AML-193 (cell line): ENCODE results near the gene MYOZ2.

Experiments used
- DNase-seq, 2 experiments: peaks; one replicate each; lab custom pipeline; 2025; lab: John Stamatoyannopoulos, UW

MYOZ2 gene

DNA sequence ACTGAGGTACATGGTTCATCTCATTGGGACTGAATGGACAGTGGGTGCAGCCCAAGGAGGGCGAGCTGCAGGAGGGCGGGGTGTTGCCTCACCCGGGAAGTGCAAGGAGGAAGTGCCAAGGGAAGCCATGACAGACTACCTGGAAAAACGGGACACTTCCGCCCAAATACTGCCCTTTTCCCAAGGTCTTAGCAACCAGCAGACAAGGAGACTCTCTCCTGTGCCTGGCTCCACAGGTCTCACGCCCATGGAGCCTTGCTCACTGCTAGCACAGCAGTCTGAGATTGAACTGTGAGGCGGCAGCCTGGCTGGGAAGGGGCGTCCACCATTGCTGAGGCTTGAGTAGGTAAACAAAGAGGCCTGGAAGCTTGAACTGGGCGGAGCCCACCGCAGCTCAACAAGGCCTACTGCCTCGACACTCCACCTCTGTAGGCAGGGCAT lies 62.2 kb downstream of the MYOZ2 start:
- no peak for DNase-seq

DNA sequence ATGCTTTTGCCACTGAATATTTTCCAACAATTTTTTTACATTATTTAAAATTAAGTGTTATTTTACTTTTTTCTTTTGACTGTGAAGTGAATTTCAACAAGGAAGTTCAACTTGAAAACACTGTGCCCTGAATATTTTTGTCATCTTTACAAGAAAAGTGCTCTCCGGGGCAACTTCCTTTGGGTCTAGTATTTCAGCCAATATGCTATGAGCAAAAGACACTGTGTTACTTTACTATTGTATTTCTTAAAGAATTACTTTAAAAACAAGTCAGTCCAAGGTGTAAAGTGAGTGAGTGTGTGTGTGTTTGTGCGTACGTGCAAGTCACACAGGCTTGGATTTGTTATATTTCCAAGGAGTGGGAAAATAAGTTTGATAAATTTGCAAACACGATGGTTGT lies 69.3 kb downstream of the MYOZ2 start:
- DNase-seq = no peak

DNA sequence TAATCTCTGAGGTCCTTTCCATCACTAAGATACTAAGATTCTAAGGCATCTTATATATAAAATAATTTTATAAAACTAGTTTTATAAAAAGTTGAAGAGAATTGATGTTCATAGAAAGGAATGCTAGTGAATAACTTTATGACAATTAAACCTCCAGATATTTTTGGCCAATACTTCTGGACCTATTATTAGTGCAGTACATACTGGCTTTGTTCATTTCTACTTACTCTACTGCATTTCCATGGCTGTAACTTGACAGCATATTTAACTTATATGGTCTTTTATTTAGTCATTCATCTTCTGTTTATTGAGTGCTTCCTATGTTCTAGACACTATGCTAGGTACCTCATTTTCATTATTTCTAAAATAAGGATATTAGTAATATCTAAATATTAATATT lies 70.1 kb downstream of the MYOZ2 start:
- no peak for DNase-seq

DNA sequence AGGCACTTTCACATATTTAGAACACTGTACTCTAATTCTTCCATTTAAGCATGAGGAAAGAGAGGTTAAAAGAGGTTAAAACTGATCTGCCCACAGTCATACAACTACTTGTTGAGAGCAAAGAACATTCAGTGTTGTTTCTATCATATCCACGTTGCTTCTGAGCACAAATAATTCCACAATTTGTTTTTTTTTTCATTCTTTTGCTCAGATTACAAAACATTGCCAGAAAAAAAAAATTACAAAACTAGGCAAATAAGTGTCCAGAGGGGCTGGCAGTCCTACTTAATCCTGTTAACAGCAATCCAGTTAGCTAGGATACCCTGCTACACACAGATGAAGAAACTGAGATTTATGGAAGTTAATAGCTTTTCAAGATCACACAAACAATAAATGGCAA lies 70.5 kb downstream of the MYOZ2 start:
- DNase-seq = no peak

DNA sequence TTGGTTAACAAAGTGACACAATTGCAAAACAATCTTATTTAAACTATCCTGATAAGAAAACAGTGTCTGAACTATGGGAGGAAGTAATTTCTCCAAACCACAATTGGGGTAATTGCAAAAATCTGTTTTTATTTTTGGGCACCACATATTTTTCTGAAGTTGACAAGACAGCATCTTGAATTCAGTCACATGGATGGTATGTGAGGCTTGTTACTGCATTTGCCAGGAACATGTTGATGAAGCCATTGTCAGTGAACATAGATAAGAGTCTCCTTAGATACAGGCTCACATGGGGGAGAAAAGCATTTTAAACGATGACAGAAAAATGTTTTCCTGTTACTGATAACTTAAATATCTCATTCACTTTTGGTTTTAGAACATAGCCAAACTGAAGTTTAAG lies 71.4 kb downstream of the MYOZ2 start:
- no peak for DNase-seq

DNA sequence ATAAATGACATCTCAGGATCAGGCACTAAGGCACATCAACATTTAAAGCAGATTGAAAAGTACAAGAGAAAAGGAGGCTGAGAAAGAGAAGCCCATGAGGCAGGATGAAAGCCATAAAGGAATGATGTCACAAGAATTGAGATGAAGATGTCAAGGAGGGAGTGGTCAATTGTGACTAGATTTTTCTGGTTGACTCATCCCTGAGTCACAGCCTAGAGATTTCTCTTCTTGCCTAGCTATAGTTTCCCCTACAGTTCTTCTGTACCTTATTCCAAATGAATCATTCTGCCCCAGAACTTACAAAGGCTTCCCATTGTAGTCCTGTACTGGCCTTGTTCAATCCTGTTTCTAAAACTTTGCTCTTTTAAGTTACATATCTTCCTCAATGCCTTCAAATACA lies 73.4 kb downstream of the MYOZ2 start:
- DNase-seq = no peak

DNA sequence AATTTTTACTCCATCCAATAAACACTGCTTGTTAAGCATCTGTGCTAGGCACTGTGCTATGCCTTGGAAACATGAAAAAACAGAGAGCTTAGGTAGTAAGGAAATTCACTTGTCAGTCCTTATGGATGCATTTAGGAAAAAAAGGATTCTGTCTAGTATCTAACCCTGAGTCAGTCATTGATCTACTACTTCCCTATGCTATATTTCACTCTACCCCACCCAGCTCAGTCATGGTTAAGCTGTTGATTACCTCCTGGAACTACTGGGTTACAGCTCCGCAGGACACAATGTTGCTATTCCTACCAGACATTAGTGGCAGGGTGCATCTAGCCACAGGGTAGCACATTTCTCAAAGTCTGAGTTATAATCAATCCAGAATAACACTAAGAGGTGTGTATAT lies 74.0 kb downstream of the MYOZ2 start:
- no peak for DNase-seq

DNA sequence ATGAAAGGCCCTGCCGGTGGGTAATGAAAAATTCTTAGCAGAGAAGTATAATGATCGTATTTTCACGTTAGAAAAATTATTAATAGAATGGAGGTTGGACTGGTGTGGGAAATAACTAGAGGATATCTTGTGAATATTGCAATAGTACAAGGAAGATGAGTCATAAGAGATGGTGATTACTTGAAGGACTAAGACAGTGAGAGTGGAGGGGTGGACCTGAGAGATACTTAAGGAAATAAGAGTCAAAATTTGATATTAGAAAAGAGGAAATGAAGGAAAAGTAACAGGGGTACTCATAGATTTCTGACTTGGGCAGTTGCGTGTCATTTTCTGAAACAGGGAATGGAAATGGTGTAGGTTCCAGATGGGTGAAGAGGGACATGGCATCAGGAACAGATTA lies 75.1 kb downstream of the MYOZ2 start:
- DNase-seq = no peak

DNA sequence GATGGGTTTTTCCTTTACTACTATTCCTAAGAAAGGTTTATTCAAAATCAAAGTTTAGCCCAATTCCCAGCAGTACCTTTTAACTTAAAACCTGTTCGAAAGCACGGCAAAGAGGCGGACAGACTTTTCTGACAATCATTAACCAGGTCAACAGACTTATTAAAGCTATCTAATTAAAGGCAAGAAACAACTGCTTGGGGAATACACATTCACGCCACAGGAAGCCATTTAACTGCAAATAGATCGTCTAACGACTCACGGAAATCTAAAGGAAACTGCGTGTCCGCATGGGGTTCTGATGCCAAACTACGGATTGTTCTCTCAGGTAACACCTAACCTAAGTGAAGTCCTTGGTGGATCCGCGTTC lies 76.2 kb downstream of the MYOZ2 start:
- DNase-seq = no peak

DNA sequence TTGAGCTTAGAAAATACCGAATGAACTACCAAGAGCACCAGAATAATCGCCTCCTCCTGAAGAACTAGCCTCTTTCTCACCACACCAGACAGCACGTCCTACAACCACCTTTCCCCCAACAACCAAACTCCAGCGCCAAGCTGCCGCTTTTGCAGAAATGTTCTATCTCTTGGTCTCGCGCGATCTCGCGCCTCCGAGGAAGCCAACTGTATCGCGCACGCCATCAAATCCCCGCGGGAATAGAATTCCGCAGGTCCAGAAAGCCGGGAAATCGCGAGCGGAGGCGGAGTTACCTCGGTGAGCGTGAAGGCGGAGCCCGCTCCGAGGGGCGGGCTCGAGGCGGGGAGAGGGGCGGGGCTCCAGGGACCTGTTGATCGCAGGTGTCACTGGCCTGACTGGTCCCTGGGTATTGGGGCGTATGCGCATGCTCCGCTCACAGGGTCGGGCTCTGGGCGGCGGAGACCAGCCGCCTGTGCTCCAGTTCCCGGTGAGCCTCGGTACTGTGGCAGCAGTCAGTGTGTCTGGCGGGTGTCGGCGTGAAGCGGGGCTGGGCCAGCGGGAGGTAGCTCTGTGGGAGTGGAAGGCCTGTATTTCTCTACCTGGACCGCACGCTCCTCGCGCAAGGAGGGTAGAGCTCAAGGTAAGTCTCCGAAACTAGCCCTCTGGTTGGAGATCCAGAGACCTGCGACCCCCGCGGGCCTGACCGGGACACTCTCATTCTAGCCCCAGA lies 76.8 kb downstream of the MYOZ2 start, which contains the start of gene USP53:
Gene USP53 (plus strand): TSS at position 480 of the 730 bp plus-strand sequence. CDS start 27,047 bp downstream, outside the sequence.
- DNase-seq = no peak

DNA sequence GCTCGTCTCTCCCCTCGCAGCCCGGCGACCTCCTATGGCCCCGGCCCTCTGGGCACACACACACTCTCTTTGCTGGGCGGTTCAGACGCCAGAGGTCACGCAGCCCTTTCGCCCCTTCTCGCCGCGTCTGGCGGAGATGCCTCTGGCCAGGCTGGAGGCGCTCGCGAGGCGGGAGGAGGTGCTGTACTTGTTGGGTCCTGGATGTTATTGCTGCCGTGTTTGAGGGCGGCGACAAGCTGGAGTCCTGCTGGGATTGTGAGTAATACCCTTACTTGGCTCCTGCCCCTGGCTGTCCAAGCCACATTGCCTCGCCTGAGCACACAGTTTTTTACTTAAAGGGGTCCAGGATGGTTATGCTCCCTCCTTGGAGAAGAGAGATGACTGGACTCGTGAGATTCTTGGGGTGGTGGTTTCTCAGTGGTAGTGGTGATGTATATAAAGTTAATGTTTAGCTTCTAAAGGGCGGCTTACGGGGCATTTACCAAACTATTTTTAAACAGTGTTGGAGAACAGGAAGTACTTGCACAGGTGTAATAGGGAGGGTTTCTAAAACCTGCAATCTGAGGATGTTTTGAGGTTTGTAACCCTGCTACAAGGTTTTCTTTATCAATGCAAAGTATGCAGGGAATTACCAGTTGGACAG lies 77.5 kb downstream of the MYOZ2 start:
- no peak for DNase-seq

DNA sequence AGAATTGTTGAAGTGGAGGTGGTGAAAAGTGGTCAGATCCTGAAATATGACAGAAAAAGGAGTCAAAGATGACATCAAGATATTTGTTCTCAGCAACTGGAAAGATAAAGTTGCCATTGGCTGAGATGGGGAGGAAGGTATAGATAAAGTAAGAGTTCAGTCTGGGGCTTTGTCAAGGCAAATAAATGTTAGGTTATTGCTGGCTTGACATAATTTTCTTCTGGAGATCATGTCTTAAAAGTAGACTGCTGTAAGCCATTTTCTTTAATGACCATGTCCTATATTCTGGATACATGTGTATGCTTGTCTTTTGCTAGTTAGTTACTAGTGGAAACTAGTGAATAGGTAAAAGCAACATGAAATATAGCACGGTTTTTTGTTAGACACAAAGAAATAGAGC lies 82.5 kb downstream of the MYOZ2 start:
- no peak for DNase-seq

DNA sequence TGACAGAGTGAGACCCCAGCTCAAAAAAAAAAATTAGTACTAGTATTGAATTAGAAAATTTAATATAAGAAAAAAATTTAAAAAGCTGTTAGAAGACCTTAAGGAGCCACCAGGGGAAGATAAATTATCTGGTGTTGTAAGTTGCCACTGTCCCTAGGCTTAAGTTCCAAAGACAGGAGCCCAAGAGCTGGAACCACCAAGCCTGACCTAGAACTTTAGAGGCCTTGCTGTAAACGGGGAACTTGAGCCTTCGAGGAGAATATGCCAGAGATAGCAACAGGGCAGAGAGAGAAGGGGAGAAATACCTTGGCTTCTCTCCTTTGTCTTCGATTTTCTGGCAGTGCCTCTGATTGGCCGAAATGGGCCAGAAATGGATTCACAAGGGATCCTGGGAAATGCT lies 85.8 kb downstream of the MYOZ2 start:
- DNase-seq = no peak

DNA sequence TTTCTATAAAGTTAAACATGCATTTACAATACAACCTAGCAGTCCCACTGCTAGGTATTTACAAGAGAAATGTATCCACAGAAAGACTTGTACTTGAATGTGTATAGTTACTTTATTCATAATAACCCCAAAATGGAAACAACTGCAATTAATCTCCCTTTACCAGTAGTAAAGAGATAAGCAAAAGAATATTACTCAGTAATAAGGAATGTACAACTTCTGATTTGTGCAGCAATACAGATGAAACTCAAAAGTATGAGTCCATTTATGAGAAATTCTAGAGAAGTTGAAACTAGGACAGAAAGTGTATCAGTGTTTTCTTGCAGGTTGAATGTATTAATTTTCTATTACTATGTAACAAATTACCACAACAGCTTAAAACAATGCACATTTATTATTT lies 92.1 kb downstream of the MYOZ2 start:
- DNase-seq = no peak

DNA sequence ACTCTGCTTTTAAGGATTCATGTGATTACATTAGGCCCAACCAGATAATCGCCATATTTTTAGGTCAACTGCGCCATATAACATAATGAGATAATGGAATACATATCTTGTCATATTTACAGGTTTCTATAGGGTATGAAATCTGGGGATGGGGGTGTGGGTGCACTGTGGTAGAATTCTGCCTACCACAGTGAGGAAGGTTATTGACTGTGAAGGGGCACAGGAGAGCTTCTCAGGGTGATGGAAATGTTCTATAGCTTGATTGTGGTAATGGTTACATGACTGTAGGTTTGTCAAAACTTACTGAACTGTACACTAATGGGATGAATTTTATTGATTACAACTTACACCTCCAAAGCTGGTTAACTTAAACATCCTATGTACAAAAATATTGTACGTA lies 92.8 kb downstream of the MYOZ2 start:
- no peak for DNase-seq

DNA sequence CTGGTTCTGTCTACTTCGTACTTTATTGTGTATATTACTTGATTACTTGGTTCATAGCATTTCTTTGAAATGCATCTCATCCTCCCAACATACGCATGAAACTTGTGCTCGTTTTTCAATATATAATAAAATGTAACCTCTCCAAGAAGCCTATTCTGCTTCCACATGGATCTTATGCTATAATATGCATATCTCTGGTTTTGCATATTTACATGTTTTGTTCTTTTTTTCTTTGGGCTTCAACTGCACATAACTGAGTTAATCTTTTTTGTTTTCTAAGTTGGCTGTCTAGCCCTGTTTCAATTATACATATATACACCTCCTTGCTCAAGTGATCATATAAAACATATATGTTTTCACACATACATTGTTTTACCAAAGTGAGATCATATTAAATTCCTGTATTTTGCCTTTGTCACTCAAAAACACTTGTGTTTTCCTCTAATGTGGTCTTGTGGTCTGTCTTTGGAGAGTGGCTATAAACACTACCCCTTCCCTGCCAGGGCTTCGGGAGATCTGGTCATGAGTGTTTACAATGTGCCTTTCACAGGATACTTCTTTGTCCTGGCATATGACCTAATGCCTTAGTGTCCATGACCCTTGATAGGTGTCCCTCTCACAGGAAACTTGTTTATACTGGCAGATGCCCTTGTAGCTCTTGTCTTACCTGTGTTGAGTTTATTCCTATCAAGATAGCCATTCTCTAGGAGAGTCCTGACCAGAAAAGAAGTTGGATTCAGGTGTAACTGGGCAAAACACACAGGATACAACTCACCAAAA lies 94.5 kb downstream of the MYOZ2 start:
- DNase-seq = no peak

DNA sequence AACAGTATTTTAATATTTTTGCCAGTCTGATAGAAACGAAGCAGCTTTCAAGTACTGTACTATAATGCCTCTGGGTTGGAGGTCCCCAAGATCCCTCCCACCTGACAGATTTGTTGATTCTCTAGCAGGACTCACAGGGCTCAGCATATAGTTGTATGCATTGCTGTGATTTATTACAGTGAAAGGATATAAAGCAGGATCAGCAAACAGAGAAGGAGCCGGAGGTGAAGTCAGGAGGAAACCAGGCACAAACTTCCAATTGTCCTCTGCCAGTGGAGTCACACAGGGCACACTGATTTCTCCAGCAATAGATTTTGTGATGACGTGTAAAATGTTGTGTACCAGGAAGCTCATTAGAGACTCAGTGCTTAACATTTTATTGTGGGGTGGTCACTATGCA lies 95.9 kb downstream of the MYOZ2 start:
- no peak for DNase-seq

DNA sequence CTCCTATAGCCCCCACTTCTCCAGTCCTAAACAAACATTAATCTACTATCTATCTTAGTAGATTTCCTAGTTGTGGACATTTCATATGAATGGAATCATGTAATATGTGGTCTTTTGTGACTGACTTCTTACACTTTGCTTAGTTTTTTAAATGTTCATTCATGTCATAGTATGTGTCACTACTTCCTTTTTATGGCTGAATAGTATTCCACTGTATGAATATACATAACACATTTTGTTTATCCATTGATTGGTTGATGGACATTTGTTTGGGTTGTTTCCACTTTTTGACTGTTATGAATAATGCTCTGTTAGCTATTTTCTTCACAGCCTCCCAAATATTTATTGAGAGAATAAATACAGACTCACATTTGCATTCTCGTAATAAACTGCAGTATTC lies 96.7 kb downstream of the MYOZ2 start:
- no peak for DNase-seq

DNA sequence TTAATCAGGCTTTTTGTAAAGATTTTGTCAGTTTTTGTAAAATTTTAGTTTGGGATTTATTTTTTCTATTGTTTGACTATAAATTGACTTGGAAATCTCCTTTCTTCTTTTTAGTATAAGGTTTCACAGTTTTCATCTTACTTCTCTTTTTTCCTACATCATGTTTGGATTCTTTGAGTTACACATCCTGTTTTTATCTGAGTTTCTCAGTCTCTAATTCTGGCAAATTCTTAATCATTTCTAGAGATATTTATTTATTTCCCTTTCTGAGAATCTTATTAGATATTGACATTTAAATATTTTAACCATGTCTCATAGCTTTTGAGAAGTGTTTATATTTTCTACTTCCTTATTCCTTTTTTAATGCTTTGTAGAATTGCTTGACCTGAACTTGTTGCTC lies 97.6 kb downstream of the MYOZ2 start:
- no peak for DNase-seq

DNA sequence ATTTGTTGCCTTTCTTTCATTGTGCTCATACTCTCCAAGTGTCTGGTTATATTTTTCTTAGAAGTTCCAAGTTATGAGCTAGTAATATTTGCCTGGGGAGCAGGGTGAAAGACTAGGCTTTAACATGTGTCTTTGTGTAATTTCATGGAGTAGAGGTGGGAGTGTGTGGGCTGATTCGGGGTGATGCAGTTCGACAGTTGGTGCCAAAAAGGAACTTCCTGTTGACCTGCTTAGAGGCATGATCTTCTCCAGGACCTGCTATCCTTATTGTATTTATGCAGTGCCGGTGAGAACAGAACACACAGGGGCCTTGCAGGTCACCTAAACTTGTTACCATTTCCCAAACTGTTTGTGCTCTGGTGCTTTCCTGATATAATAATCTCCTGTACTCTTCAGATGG lies 98.1 kb downstream of the MYOZ2 start:
- DNase-seq = no peak

DNA sequence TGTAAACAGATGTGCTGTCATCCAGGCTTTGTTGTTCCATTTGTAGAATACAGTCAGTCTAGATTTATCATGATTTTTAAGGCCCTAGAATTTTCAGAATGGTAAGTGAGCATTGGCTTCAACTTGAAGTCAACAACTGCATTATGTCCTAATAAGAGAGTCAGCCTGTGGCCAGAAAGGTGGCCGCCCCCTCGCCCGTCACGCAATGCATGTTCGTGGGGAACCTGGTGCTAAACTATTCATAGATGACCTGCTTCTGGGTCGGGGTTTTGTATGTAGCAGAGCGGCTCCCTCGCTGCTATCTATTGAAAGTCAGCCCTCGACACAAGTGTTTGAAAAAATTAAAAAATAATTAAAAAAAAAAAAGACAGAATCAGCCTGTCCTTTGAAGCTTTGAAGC lies 101.6 kb downstream of the MYOZ2 start:
- DNase-seq = no peak
